Measurements from ENCODE around the gene CSNK1G3.
A peak's percentile ranks its signal among the peaks of the same experiment; 100 is the strongest.

Gene CSNK1G3

GRCh38 chr5:123557907-123558306 is 45.9 kb downstream of the CSNK1G3 start:
- no peak for FAIRE-seq

GRCh38 chr5:123558762-123559433 is 46.9 kb downstream of the CSNK1G3 start:
- no peak for DNase-seq (ENCODE audit: low spot score)
- FAIRE-seq = no peak

More at GRCh38 chr5:123557907-123558306, 45.9 kb downstream of the CSNK1G3 start:
- DNase-seq (ENCODE audit: low spot score) = no peak

GRCh38 chr5:123559434-123559775 is 47.4 kb downstream of the CSNK1G3 start:
- FAIRE-seq = no peak
- DNase-seq (ENCODE audit: low spot score) = no peak

- no peak for DNase-seq (ENCODE audit: low spot score)
- no peak for FAIRE-seq
Measured at GRCh38 chr5:123561230-123561629, 49.3 kb downstream of the CSNK1G3 start.

GRCh38 chr5:123571927-123572326 is 60.0 kb downstream of the CSNK1G3 start:
- no peak for DNase-seq (ENCODE audit: low spot score)
- no peak for FAIRE-seq

GRCh38 chr5:123578390-123578789 is 66.4 kb downstream of the CSNK1G3 start:
- FAIRE-seq = no peak
- no peak for DNase-seq (ENCODE audit: low spot score)

GRCh38 chr5:123579410-123579809 is 67.4 kb downstream of the CSNK1G3 start:
- FAIRE-seq (no peak), DNase-seq (ENCODE audit: low spot score) (no peak)

GRCh38 chr5:123582550-123583285 is 70.7 kb downstream of the CSNK1G3 start:
- no peak for DNase-seq (ENCODE audit: low spot score)
- no peak for FAIRE-seq

- DNase-seq (ENCODE audit: low spot score) (no peak), FAIRE-seq (no peak)
Measured at GRCh38 chr5:123585871-123586270, 73.9 kb downstream of the CSNK1G3 start.

- FAIRE-seq (no peak), DNase-seq (ENCODE audit: low spot score) (no peak)
Measured at GRCh38 chr5:123594434-123594833, 82.5 kb downstream of the CSNK1G3 start.

- no peak for DNase-seq (ENCODE audit: low spot score)
- FAIRE-seq = no peak
Measured at GRCh38 chr5:123597018-123597417, 85.0 kb downstream of the CSNK1G3 start.

- no peak for DNase-seq (ENCODE audit: low spot score)
- no peak for FAIRE-seq
Measured at GRCh38 chr5:123598028-123598689, 86.2 kb downstream of the CSNK1G3 start.

- FAIRE-seq (no peak), DNase-seq (ENCODE audit: low spot score) (no peak)
Measured at GRCh38 chr5:123599171-123599570, 87.2 kb downstream of the CSNK1G3 start.

- no peak for FAIRE-seq
- DNase-seq (ENCODE audit: low spot score) = no peak
Measured at GRCh38 chr5:123601610-123602009, 89.6 kb downstream of the CSNK1G3 start.

- no peak for DNase-seq (ENCODE audit: low spot score)
- FAIRE-seq = no peak
Measured at GRCh38 chr5:123605822-123606221, 93.8 kb downstream of the CSNK1G3 start.

- no peak for DNase-seq (ENCODE audit: low spot score)
- FAIRE-seq = no peak
Measured at GRCh38 chr5:123610209-123610608, 98.2 kb downstream of the CSNK1G3 start.

GRCh38 chr5:123610665-123611405 is 98.9 kb downstream of the CSNK1G3 start:
- FAIRE-seq (no peak), DNase-seq (ENCODE audit: low spot score) (peak; percentile 16)

- FAIRE-seq (no peak), DNase-seq (ENCODE audit: low spot score) (no peak)
Measured at GRCh38 chr5:123611406-123611709, 99.4 kb downstream of the CSNK1G3 start.

- no peak for DNase-seq (ENCODE audit: low spot score)
- FAIRE-seq = no peak
Measured at GRCh38 chr5:123617561-123617960, 105.6 kb downstream of the CSNK1G3 start.

GRCh38 chr5:123626051-123626450 is 114.1 kb downstream of the CSNK1G3 start:
- no peak for FAIRE-seq
- DNase-seq (ENCODE audit: low spot score) = no peak

- no peak for FAIRE-seq
- DNase-seq (ENCODE audit: low spot score) = no peak
Measured at GRCh38 chr5:123628860-123629544, 117.0 kb downstream of the CSNK1G3 start.
